Right lobe of liver (tissue), 4 donors: Measurements from ENCODE around the gene MINDY1.

ENCODE experiments used
- POLR2A ChIP-seq: fragments of 450-650 bp; IDR thresholded peaks from one replicate; pipeline ENCODE4 v1.6.1; 2017; ENCODE audit warnings: antibody characterized with exemption, mild to moderate bottlenecking
- TF ChIP-seq, protein P1 (sequence below), 4 donors: fragments of 200-600 bp in 3 of 4; fragments of 450-650 bp in 1 of 4; IDR thresholded peaks; one replicate each; pipeline versions ENCODE4 v1.5.1 to v1.8.0; 2016 to 2022; ENCODE audit warnings: antibody characterized with exemption in 4 of 4, mild to moderate bottlenecking in 2 of 4
- donor health status: DM: no; HTN: no; CAD: no.
- donor health status: DM: no; HTN: no; CAD: no.
- donor health status: DM: no; HTN: yes; CAD: no.

DNA sequence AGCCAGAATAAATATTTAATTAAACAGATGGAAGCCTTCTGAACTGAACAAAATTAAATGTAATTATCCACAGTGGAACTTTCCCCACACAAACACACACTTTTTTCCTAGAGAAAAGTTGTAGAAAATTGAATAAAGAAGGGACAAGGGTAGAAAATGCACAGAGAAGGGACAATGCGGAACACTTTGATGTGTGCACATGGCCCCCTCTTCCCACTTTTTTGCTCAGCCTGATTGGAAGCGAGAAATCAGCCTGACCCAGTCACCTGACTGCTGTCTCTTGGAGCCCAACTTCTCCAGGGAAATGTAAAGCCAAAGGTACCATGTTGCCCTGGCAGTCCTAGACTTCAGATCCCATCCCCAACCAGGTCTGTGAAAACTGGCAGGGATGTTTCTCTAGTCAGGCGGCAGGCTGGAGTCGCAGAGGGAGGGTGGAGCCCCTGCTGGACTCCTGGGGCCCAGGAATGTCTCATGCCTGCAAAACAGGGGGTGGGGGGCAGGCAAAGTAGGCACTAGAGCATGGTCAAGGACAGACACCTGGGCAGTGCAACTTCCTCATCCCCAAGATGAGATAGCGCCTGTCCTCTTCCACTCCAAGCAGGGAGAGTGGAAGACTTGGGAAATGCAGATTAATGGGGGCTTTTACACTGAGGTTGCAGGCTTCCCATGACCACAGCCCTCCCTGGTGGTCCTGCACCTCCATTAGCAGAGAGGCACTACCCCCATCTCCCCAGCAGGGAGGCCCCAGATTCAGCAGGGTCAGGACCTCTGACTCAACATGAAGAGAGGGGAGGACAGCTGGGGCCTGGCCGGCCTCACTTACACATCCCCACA is 34.9 kb downstream of the MINDY1 start:
- TF ChIP-seq POLR2A: no peak
- TF ChIP-seq, protein P1, sequence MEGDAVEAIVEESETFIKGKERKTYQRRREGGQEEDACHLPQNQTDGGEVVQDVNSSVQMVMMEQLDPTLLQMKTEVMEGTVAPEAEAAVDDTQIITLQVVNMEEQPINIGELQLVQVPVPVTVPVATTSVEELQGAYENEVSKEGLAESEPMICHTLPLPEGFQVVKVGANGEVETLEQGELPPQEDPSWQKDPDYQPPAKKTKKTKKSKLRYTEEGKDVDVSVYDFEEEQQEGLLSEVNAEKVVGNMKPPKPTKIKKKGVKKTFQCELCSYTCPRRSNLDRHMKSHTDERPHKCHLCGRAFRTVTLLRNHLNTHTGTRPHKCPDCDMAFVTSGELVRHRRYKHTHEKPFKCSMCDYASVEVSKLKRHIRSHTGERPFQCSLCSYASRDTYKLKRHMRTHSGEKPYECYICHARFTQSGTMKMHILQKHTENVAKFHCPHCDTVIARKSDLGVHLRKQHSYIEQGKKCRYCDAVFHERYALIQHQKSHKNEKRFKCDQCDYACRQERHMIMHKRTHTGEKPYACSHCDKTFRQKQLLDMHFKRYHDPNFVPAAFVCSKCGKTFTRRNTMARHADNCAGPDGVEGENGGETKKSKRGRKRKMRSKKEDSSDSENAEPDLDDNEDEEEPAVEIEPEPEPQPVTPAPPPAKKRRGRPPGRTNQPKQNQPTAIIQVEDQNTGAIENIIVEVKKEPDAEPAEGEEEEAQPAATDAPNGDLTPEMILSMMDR (IDR thresholded peaks at IDR 0.05): peak in 1 of 4 donors; percentile 32
